Endothelial cell (in vitro differentiated cells): ENCODE measurements around the gene NDUFAF3. TPM values are rescaled to one million over a fixed set of nuclear protein-coding genes. Genes with fewer than 3 reads are reported as not detected.

Source experiments
- DNase-seq: peaks from one replicate; pipeline ENCODE4 v3.0.0; 2021; ENCODE audit warnings: low spot score
- H3K27ac Mint-ChIP-seq: one replicate; pipeline ENCODE4 v1.8.0; 2021; ENCODE audit warnings: mixed read lengths, inconsistent platforms; ENCODE audit not compliant: unreplicated experiment
- H3K27me3 Mint-ChIP-seq: one replicate; pipeline ENCODE4 v1.8.0; 2021; ENCODE audit warnings: mild to moderate bottlenecking, moderate library complexity, mixed read lengths, inconsistent platforms; ENCODE audit not compliant: unreplicated experiment
- H3K36me3 Mint-ChIP-seq: one replicate; pipeline ENCODE4 v1.8.0; 2021; ENCODE audit warnings: mild to moderate bottlenecking, low read depth, mixed read lengths, inconsistent platforms; ENCODE audit not compliant: unreplicated experiment
- H3K4me1 Mint-ChIP-seq: one replicate; pipeline ENCODE4 v1.8.0; 2021; ENCODE audit warnings: mild to moderate bottlenecking, mixed read lengths, inconsistent platforms; ENCODE audit not compliant: unreplicated experiment
- H3K4me3 Mint-ChIP-seq: one replicate; pipeline ENCODE4 v1.8.0; 2021; ENCODE audit warnings: mild to moderate bottlenecking, mixed read lengths, inconsistent platforms; ENCODE audit not compliant: unreplicated experiment
- H3K9me3 Mint-ChIP-seq: one replicate; pipeline ENCODE4 v1.8.0; 2021; ENCODE audit warnings: mixed read lengths, inconsistent platforms; ENCODE audit not compliant: unreplicated experiment
- CTCF ChIP-seq: fragments of 200-600 bp; sonication (generic); IDR thresholded peaks from one replicate; pipeline ENCODE4 v1.5.0; 2021; ENCODE audit warnings: antibody characterized with exemption; ENCODE audit not compliant: unreplicated experiment
- total RNA-seq: library from RNA; stranded (reverse); fragmentation: NEBNext Ultra II Directional; extraction: Animal tissue kit (Norgen Biotek cat#: 25700); gene quantifications from one replicate; pipeline ENCODE4 v1.2.1, GENCODE V29; 2021; ENCODE audit not compliant: unreplicated experiment

The NDUFAF3 gene
- total RNA-seq, 1 donor from 2014 or later: 32.3 TPM

- Mint-ChIP-seq H3K27me3 (peaks cover 1% of the 10 kb centered on the region), H3K4me1 (peaks cover 10% of the 10 kb centered on the region), H3K9me3 (no peaks in the 10 kb centered on the region), H3K36me3 (peaks cover 5% of the 10 kb centered on the region), H3K27ac (no peak overlapping the region), H3K4me3 (no peak overlapping the region)
- DNase-seq: no peak
- no peak for TF ChIP-seq CTCF
Observed at GRCh38 chr3:48993834-48994233, 28.1 kb upstream of the NDUFAF3 start.

GRCh38 chr3:48996640-48997039 is 25.3 kb upstream of the NDUFAF3 start:
- Mint-ChIP-seq H3K4me1 (peaks cover 3% of the 10 kb centered on the region), H3K36me3 (peaks cover 8% of the 10 kb centered on the region), H3K27ac (no peak overlapping the region), H3K27me3 (peaks cover 2% of the 10 kb centered on the region), H3K4me3 (no peak overlapping the region), H3K9me3 (no peaks in the 10 kb centered on the region)
- no peak for TF ChIP-seq CTCF
- no peak for DNase-seq

GRCh38 chr3:48997102-48997635 is 24.8 kb upstream of the NDUFAF3 start:
- TF ChIP-seq CTCF: no peak
- no peaks in the 10 kb centered on the region for H3K4me1 Mint-ChIP-seq
- DNase-seq: no peak
- H3K4me3 Mint-ChIP-seq: no peak overlapping the region
- H3K27me3 Mint-ChIP-seq: peaks cover 2% of the 10 kb centered on the region
- H3K27ac Mint-ChIP-seq: no peak overlapping the region
- H3K36me3 Mint-ChIP-seq: peaks cover 10% of the 10 kb centered on the region
- H3K9me3 Mint-ChIP-seq: no peaks in the 10 kb centered on the region

GRCh38 chr3:48997714-48998637 is 23.9 kb upstream of the NDUFAF3 start:
- Mint-ChIP-seq H3K4me1 (no peaks in the 10 kb centered on the region), H3K4me3 (no peak overlapping the region), H3K9me3 (no peaks in the 10 kb centered on the region), H3K27me3 (peaks cover 2% of the 10 kb centered on the region), H3K36me3 (peaks cover 12% of the 10 kb centered on the region), H3K27ac (no peak overlapping the region)
- no peak for DNase-seq
- no peak for TF ChIP-seq CTCF
